GM23338 (cell line): Measurements from ENCODE around the gene RAP1GAP. TPM values are rescaled to one million over a fixed set of nuclear protein-coding genes. Genes with fewer than 3 reads are reported as not detected.

ENCODE experiments used
- ATAC-seq: fragments of 200-7000 bp; cut with Tn5 transposase; 3 replicates; pipeline ENCODE4 v1.9.1; 2020
- DNase-seq: peaks from one replicate; pipeline ENCODE4 v3.0.0-alpha.2; 2015; ENCODE audit warnings: low spot score
- H2AFZ ChIP-seq: fragments of 200-600 bp; sonication (generic); 2 replicates; pipeline ENCODE4 v1.8.0; 2016; ENCODE audit warnings: antibody characterized with exemption, mild to moderate bottlenecking, moderate library complexity
- H3F3A ChIP-seq: fragments of 200-600 bp; sonication (generic); replicated peaks from 2 replicates; pipeline ENCODE4 v1.8.0; 2017; ENCODE audit warnings: antibody characterized with exemption, mixed run types, low read depth
- H3K27ac ChIP-seq: fragments of 200-600 bp; sonication (generic); 2 replicates; pipeline ENCODE4 v1.6.1; 2016; ENCODE audit warnings: low read depth
- H3K27me3 ChIP-seq: fragments of 200-600 bp; sonication (generic); 2 replicates; pipeline ENCODE4 v1.8.0; 2016; ENCODE audit warnings: mild to moderate bottlenecking, mixed run types, moderate library complexity; ENCODE audit not compliant: insufficient read depth
- H3K36me3 ChIP-seq: fragments of 200-600 bp; sonication (generic); 2 replicates; pipeline ENCODE4 v1.8.0; 2016; ENCODE audit warnings: mild to moderate bottlenecking; ENCODE audit not compliant: insufficient read depth
- H3K4me1 ChIP-seq: fragments of 200-600 bp; sonication (generic); 2 replicates; pipeline ENCODE4 v1.8.0; 2016; ENCODE audit warnings: mild to moderate bottlenecking, moderate library complexity; ENCODE audit not compliant: insufficient read depth
- H3K4me2 ChIP-seq: fragments of 200-600 bp; sonication (generic); 2 replicates; pipeline ENCODE4 v1.7.1; 2017; ENCODE audit warnings: mixed run types
- H3K4me3 ChIP-seq: fragments of 200-600 bp; sonication (generic); 2 replicates; pipeline ENCODE4 v1.6.1; 2016; ENCODE audit warnings: mixed run types
- H3K79me2 ChIP-seq: fragments of 200-600 bp; sonication (generic); replicated peaks from 2 replicates; pipeline ENCODE4 v1.8.0; 2017; ENCODE audit warnings: mild to moderate bottlenecking; ENCODE audit not compliant: insufficient read depth
- H3K9me2 ChIP-seq: fragments of 200-600 bp; sonication (generic); 2 replicates; pipeline ENCODE4 v1.8.0; 2017; ENCODE audit not compliant: insufficient read depth
- H4K20me1 ChIP-seq: fragments of 200-600 bp; sonication (generic); replicated peaks from 2 replicates; pipeline ENCODE4 v1.8.0; 2017; ENCODE audit warnings: mild to moderate bottlenecking; ENCODE audit not compliant: insufficient read depth
- H3K27ac Mint-ChIP-seq: 2 replicates; pipeline ENCODE4 v1.8.0; 2020; ENCODE audit warnings: inconsistent platforms, mild to moderate bottlenecking, moderate library complexity, mixed read lengths
- H3K27me3 Mint-ChIP-seq: 3 replicates; pipeline ENCODE4 v1.8.0; 2022; ENCODE audit warnings: low read depth, mild to moderate bottlenecking, moderate library complexity, mixed read lengths, inconsistent platforms; ENCODE audit not compliant: insufficient read depth, poor library complexity
- H3K36me3 Mint-ChIP-seq: 3 replicates; pipeline ENCODE4 v1.8.0; 2021; ENCODE audit warnings: low read depth, mild to moderate bottlenecking, inconsistent platforms, moderate library complexity, mixed read lengths
- H3K4me1 Mint-ChIP-seq: 3 replicates; pipeline ENCODE4 v1.8.0; 2020; ENCODE audit warnings: mild to moderate bottlenecking, inconsistent platforms, mixed read lengths
- H3K4me3 Mint-ChIP-seq: 3 replicates; pipeline ENCODE4 v1.8.0; 2021; ENCODE audit warnings: moderate library complexity, mild to moderate bottlenecking, inconsistent platforms, mixed read lengths
- H3K9me3 Mint-ChIP-seq: 3 replicates; pipeline ENCODE4 v1.8.0; 2020; ENCODE audit warnings: moderate library complexity, mild to moderate bottlenecking, inconsistent platforms, mixed read lengths
- CREB1 ChIP-seq: fragments of 250-450 bp; sonication (Bioruptor Pico); IDR thresholded peaks from 2 replicates; pipeline ENCODE4 v1.5.0; 2020; ENCODE audit warnings: low read depth, mild to moderate bottlenecking, moderate library complexity
- CTCF ChIP-seq, 2 experiments: fragments of 200-600 bp in 1 of 2; sonication (generic) in 1 of 2; conservative IDR thresholded peaks; 2 replicates each; pipeline versions ENCODE4 v1.5.1 to v1.6.1; 2016 to 2017; ENCODE audit warnings: antibody characterized with exemption in 2 of 2, low read depth in 2 of 2, mild to moderate bottlenecking in 2 of 2, moderate library complexity in 1 of 2
- ETS1 ChIP-seq: IDR thresholded peaks from 2 replicates; pipeline ENCODE4 v1.6.1; 2016; ENCODE audit warnings: antibody characterized with exemption
- NANOG ChIP-seq: IDR thresholded peaks from 2 replicates; pipeline ENCODE4 v1.6.1; 2016; ENCODE audit warnings: antibody characterized with exemption, borderline replicate concordance
- STAT1 ChIP-seq: IDR thresholded peaks from one replicate; pipeline ENCODE4 v1.6.1; 2016; ENCODE audit warnings: antibody characterized with exemption; ENCODE audit not compliant: unreplicated experiment
- ZNF114 ChIP-seq: fragments of 250-450 bp; sonication (Bioruptor Pico); IDR thresholded peaks from 2 replicates; pipeline ENCODE4 v1.5.0; 2020; ENCODE audit warnings: mild to moderate bottlenecking, moderate library complexity
- ZNF462 ChIP-seq: fragments of 250-450 bp; sonication (Bioruptor Pico); IDR thresholded peaks from 2 replicates; pipeline ENCODE4 v1.5.0; 2020; ENCODE audit warnings: mild to moderate bottlenecking, moderate library complexity
- polyA plus RNA-seq: library from polyadenylated mRNA; unstranded; fragments of >200 nt; fragmentation: Nextera tagmentation; extraction: Ambion mirVana; gene quantifications from 2 replicates; pipeline ENCODE4 v1.2.1, GENCODE V29; 2016
- total RNA-seq: library from RNA; depleted of rRNA; stranded (reverse); fragments of >200 nt; shearing (Covaris generic); gene quantifications from 2 replicates; pipeline ENCODE4 v1.2.3, GENCODE V29; 2014

The RAP1GAP gene
- total and polyA plus RNA-seq, 2 experiments from 2014 or later = 4.3 to 6.6 TPM

GRCh38 chr1:21671915-21672314 is 2.8 kb upstream of the RAP1GAP start:
- TF ChIP-seq NANOG = no peak
- TF ChIP-seq CTCF (conservative IDR thresholded peaks at IDR 0.05; ENCODE audit: low read depth in 2 of 2) = no peak
- TF ChIP-seq STAT1 = no peak
- TF ChIP-seq CREB1 = no peak
- TF ChIP-seq ZNF114 (CRISPR knock-in tag) = no peak
- TF ChIP-seq ETS1 = no peak
- no peak for TF ChIP-seq ZNF462 (CRISPR knock-in tag)
- DNase-seq (no peak), ATAC-seq (no peak)
- 0 out of 2 replicates have a peak, but pooled peaks cover 8% of the 10 kb centered on the region for H3F3A ChIP-seq
- Mint-ChIP-seq H3K36me3 (no peaks in the 10 kb centered on the region), H3K9me3 (no peaks in the 10 kb centered on the region), H3K4me3 (no peak overlapping the region; the same call in 2 of the 3 replicates), H3K4me1 (peaks cover 32% of the 10 kb centered on the region), H3K27ac (no peak overlapping the region), H3K27me3 (peaks cover 34% of the 10 kb centered on the region)
- H3K4me1 ChIP-seq = peaks cover 30% of the 10 kb centered on the region
- H3K27ac ChIP-seq = no peak overlapping the region
- H2AFZ ChIP-seq = no peak overlapping the region
- peaks cover 4% of the 10 kb centered on the region; the same call in 1 of the 2 replicates for H4K20me1 ChIP-seq
- H3K79me2 ChIP-seq = no peaks in the 10 kb centered on the region
- no peaks in the 10 kb centered on the region for H3K9me2 ChIP-seq
- H3K4me3 ChIP-seq = no peak overlapping the region
- no peaks in the 10 kb centered on the region for H3K36me3 ChIP-seq
- H3K27me3 ChIP-seq = peaks cover 27% of the 10 kb centered on the region
- no peak overlapping the region for H3K4me2 ChIP-seq
